GM21423 (cell line): ENCODE data around the gene RC3H2.

Experiments
- ATAC-seq: cut with Tn5 transposase; IDR thresholded peaks from one replicate; pipeline ENCODE4 v1.9.1; 2021; ENCODE audit warnings: mild to moderate bottlenecking, moderate library complexity; ENCODE audit not compliant: unreplicated experiment

The RC3H2 gene

GRCh38 chr9:122904823-122905710 lies at the start of gene RC3H2:
TSS of gene RC3H2 (minus strand) at chr9:122905359. CDS start at chr9:122897509, 7,850 bp downstream.
- peak; percentile 87 for ATAC-seq

- no peak for ATAC-seq
These were observed 49.1 kb upstream of the RC3H2 start for GRCh38 chr9:122954253-122954691.

- ATAC-seq, result no peak
These were observed 45.9 kb upstream of the RC3H2 start for GRCh38 chr9:122951056-122951455.

GRCh38 chr9:122950263-122950662 lies 45.1 kb upstream of the RC3H2 start:
- ATAC-seq, result no peak

GRCh38 chr9:122949696-122950095 lies 44.5 kb upstream of the RC3H2 start:
- no peak for ATAC-seq

GRCh38 chr9:122948313-122948712 lies 43.2 kb upstream of the RC3H2 start:
- ATAC-seq, result no peak

GRCh38 chr9:122946461-122947005 lies 41.4 kb upstream of the RC3H2 start:
- no peak for ATAC-seq

- no peak for ATAC-seq
These were observed 40.1 kb upstream of the RC3H2 start for GRCh38 chr9:122944960-122945888.

GRCh38 chr9:122941582-122942234 lies 36.5 kb upstream of the RC3H2 start:
- ATAC-seq, result no peak

- ATAC-seq, result peak; percentile 99
These were observed 35.8 kb upstream of the RC3H2 start, which contains the start of gene RABGAP1 for GRCh38 chr9:122940749-122941581. TSS of gene RABGAP1 (plus strand) at chr9:122941020. CDS start at chr9:122957060, 16,040 bp downstream.

GRCh38 chr9:122940454-122940748 lies 35.2 kb upstream of the RC3H2 start:
- ATAC-seq, result no peak

- ATAC-seq, result no peak
These were observed 34.4 kb upstream of the RC3H2 start for GRCh38 chr9:122939601-122940000.

- ATAC-seq, result no peak
These were observed 31.7 kb upstream of the RC3H2 start for GRCh38 chr9:122936883-122937282.

- ATAC-seq, result no peak
These were observed 31.3 kb upstream of the RC3H2 start for GRCh38 chr9:122936464-122936863.

- ATAC-seq, result peak; percentile 95
These were observed 26.3 kb upstream of the RC3H2 start, which contains the start of gene ZBTB26 for GRCh38 chr9:122931226-122932121. TSS of gene ZBTB26 (minus strand) at chr9:122931512. CDS start at chr9:122919934, 11,578 bp downstream.

GRCh38 chr9:122930541-122931225 lies 25.5 kb upstream of the RC3H2 start:
- peak; percentile 27 for ATAC-seq

GRCh38 chr9:122929796-122930354 lies 24.7 kb upstream of the RC3H2 start:
- ATAC-seq, result no peak

- no peak for ATAC-seq
These were observed 18.8 kb upstream of the RC3H2 start for GRCh38 chr9:122923947-122924346.
